ENCODE measurements around the gene ORAI3. TPM values are rescaled to one million over a fixed set of nuclear protein-coding genes. Genes with fewer than 3 reads are reported as not detected.

Gene ORAI3
- total RNA-seq, 1 donor from 2014 or later, result 10.2 TPM

- no peak for DNase-seq (ENCODE audit: low spot score)
- no peaks in the 10 kb centered on the region for H3K9me3 Mint-ChIP-seq
Observed at GRCh38 chr16:30987581-30988190, 38.8 kb downstream of the ORAI3 start.

GRCh38 chr16:30989469-30990047, 40.7 kb downstream of the ORAI3 start:
- H3K27me3 Mint-ChIP-seq (ENCODE audit: insufficient read depth, low read depth), result peaks cover 9% of the 10 kb centered on the region
- no peaks in the 10 kb centered on the region for H3K9me3 Mint-ChIP-seq
- no peak for TF ChIP-seq CTCF (IDR thresholded peaks at IDR 0.05)
- TF ChIP-seq EZH2phosphoT487 (IDR thresholded peaks at IDR 0.05), result no peak
- no peak for TF ChIP-seq EZH2 (IDR thresholded peaks at IDR 0.05)
- Histone ChIP-seq H3K9ac (no peak overlapping the region), H3K36me3 (no peaks in the 10 kb centered on the region), H3K4me3 (no peak overlapping the region), H4K20me1 (ENCODE audit: low read depth) (peaks cover 3% of the 10 kb centered on the region), H3K27ac (no peak overlapping the region), H3K79me2 (ENCODE audit: low read depth) (no peaks in the 10 kb centered on the region), H3K9me3 (ENCODE audit: low read depth) (no peaks in the 10 kb centered on the region), H2AFZ (replicated peaks) (no peak overlapping the region), H3K27me3 (no peaks in the 10 kb centered on the region), H3K4me1 (no peaks in the 10 kb centered on the region), H3F3A (ENCODE audit: low read depth) (peaks cover 3% of the 10 kb centered on the region), H3K4me2 (no peak overlapping the region)
- no peaks in the 10 kb centered on the region for H3K36me3 Mint-ChIP-seq
- H3K27ac Mint-ChIP-seq, result no peak overlapping the region
- no peaks in the 10 kb centered on the region for H3K4me1 Mint-ChIP-seq
- no peak for DNase-seq (ENCODE audit: low spot score)
- no peak overlapping the region for H3K4me3 Mint-ChIP-seq

More at GRCh38 chr16:30987581-30988190, 38.8 kb downstream of the ORAI3 start:
- H3K27ac Mint-ChIP-seq, result no peak overlapping the region
- TF ChIP-seq EZH2phosphoT487 (IDR thresholded peaks at IDR 0.05), result no peak
- no peak for TF ChIP-seq CTCF (IDR thresholded peaks at IDR 0.05)
- TF ChIP-seq EZH2 (IDR thresholded peaks at IDR 0.05), result no peak
- H3K36me3 Mint-ChIP-seq, result peaks cover 4% of the 10 kb centered on the region
- Histone ChIP-seq H3K4me3 (no peak overlapping the region), H3K4me2 (no peak overlapping the region), H3K79me2 (ENCODE audit: low read depth) (no peaks in the 10 kb centered on the region), H2AFZ (replicated peaks) (no peak overlapping the region), H3K9ac (no peak overlapping the region), H4K20me1 (ENCODE audit: low read depth) (peaks cover 4% of the 10 kb centered on the region), H3K36me3 (no peaks in the 10 kb centered on the region), H3K27me3 (no peaks in the 10 kb centered on the region), H3K9me3 (ENCODE audit: low read depth) (no peaks in the 10 kb centered on the region), H3F3A (ENCODE audit: low read depth) (peaks cover 10% of the 10 kb centered on the region), H3K4me1 (no peaks in the 10 kb centered on the region), H3K27ac (no peak overlapping the region)
- no peaks in the 10 kb centered on the region for H3K4me1 Mint-ChIP-seq
- H3K4me3 Mint-ChIP-seq, result no peak overlapping the region
- H3K27me3 Mint-ChIP-seq (ENCODE audit: insufficient read depth, low read depth), result peaks cover 10% of the 10 kb centered on the region

- H3K4me1 ChIP-seq, result no peaks in the 10 kb centered on the region
- Mint-ChIP-seq H3K36me3 (no peaks in the 10 kb centered on the region), H3K9me3 (no peaks in the 10 kb centered on the region), H3K4me3 (no peak overlapping the region), H3K27me3 (ENCODE audit: insufficient read depth, low read depth) (peaks cover 9% of the 10 kb centered on the region), H3K4me1 (no peaks in the 10 kb centered on the region), H3K27ac (no peak overlapping the region)
- no peak overlapping the region for H3K9ac ChIP-seq
- no peak overlapping the region for H3K4me3 ChIP-seq
- no peak overlapping the region for H2AFZ ChIP-seq (replicated peaks)
- TF ChIP-seq EZH2phosphoT487 (IDR thresholded peaks at IDR 0.05) (no peak), CTCF (IDR thresholded peaks at IDR 0.05) (no peak), EZH2 (IDR thresholded peaks at IDR 0.05) (no peak)
- no peaks in the 10 kb centered on the region for H4K20me1 ChIP-seq (ENCODE audit: low read depth)
- H3K9me3 ChIP-seq (ENCODE audit: low read depth), result no peaks in the 10 kb centered on the region
- peaks cover 2% of the 10 kb centered on the region for H3F3A ChIP-seq (ENCODE audit: low read depth)
- no peak overlapping the region for H3K4me2 ChIP-seq
- no peak overlapping the region for H3K27ac ChIP-seq
- no peak for DNase-seq (ENCODE audit: low spot score)
- H3K27me3 ChIP-seq, result no peaks in the 10 kb centered on the region
- H3K79me2 ChIP-seq (ENCODE audit: low read depth), result no peaks in the 10 kb centered on the region
- no peaks in the 10 kb centered on the region for H3K36me3 ChIP-seq
Observed at GRCh38 chr16:30990105-30990504, 41.2 kb downstream of the ORAI3 start.
